Neuronal stem cell (in vitro differentiated cells): Measurements from ENCODE around the gene CELA2A.

Source experiments
- DNase-seq: peaks from one replicate; pipeline ENCODE4 v3.0.0-alpha.2; 2013; ENCODE audit warnings: low spot score
- H2AFZ ChIP-seq: one replicate; pipeline ENCODE4 v1.6.1; 2013; ENCODE audit warnings: mild to moderate bottlenecking, low read length, inconsistent platforms
- H2AK5ac ChIP-seq: 2 replicates; pipeline ENCODE4 v1.6.1; 2013; ENCODE audit warnings: low read depth, mild to moderate bottlenecking, inconsistent platforms, low read length, moderate library complexity, mixed read lengths
- H2BK120ac ChIP-seq: 2 replicates; pipeline ENCODE4 v1.6.1; 2013; ENCODE audit warnings: low read depth, mild to moderate bottlenecking, inconsistent platforms, low read length, moderate library complexity, mixed read lengths
- H2BK12ac ChIP-seq: one replicate; pipeline ENCODE4 v1.6.1; 2013; ENCODE audit warnings: low read length, inconsistent platforms
- H2BK15ac ChIP-seq: 2 replicates; pipeline ENCODE4 v1.6.1; 2013; ENCODE audit warnings: mild to moderate bottlenecking, low read length, inconsistent platforms, mixed read lengths
- H2BK5ac ChIP-seq: one replicate; pipeline ENCODE4 v1.6.1; 2013; ENCODE audit warnings: inconsistent platforms, mild to moderate bottlenecking, low read length, moderate library complexity
- H3K14ac ChIP-seq: one replicate; pipeline ENCODE4 v1.6.1; 2013; ENCODE audit warnings: low read length, inconsistent platforms
- H3K18ac ChIP-seq: 2 replicates; pipeline ENCODE4 v1.6.1; 2013; ENCODE audit warnings: low read length, inconsistent platforms
- H3K23ac ChIP-seq: 2 replicates; pipeline ENCODE4 v1.6.1; 2013; ENCODE audit warnings: low read depth, mild to moderate bottlenecking, mixed read lengths, low read length, inconsistent platforms; ENCODE audit not compliant: poor library complexity
- H3K27ac ChIP-seq: replicated peaks from 3 replicates; pipeline ENCODE4 v1.5.1; 2013; ENCODE audit warnings: low read length, inconsistent platforms
- H3K27me3 ChIP-seq, 3 experiments: 2 replicates each; pipeline ENCODE4 v1.6.1; 2013; ENCODE audit warnings: low read length in 3 of 3, mild to moderate bottlenecking in 2 of 3, inconsistent platforms in 1 of 3, low read depth in 1 of 3, mixed read lengths in 1 of 3, moderate library complexity in 1 of 3; ENCODE audit not compliant: control insufficient read depth in 3 of 3, insufficient read depth in 3 of 3
- H3K36me3 ChIP-seq, 2 donors: replicated peaks in 1 of 2; 2 replicates each; pipeline ENCODE4 v1.6.1; 2013; ENCODE audit warnings: low read length in 2 of 2; ENCODE audit not compliant: control insufficient read depth in 2 of 2, insufficient read depth in 2 of 2
- H3K4ac ChIP-seq: 2 replicates; pipeline ENCODE4 v1.6.1; 2013; ENCODE audit warnings: inconsistent platforms, mild to moderate bottlenecking, low read length, moderate library complexity
- H3K4me1 ChIP-seq, 2 donors: 1 replicate in 1 of 2; 2 replicates in 1 of 2; pipeline ENCODE4 v1.6.1; 2013; ENCODE audit warnings: low read length in 2 of 2, low read depth in 1 of 2; ENCODE audit not compliant: control insufficient read depth in 2 of 2, insufficient read depth in 1 of 2
- H3K4me2 ChIP-seq: one replicate; pipeline ENCODE4 v1.6.1; 2013; ENCODE audit warnings: mild to moderate bottlenecking, low read length, inconsistent platforms; ENCODE audit not compliant: insufficient read depth, poor library complexity, severe bottlenecking
- H3K4me3 ChIP-seq, 2 donors: 2 replicates each; pipeline ENCODE4 v1.5.1; 2013; ENCODE audit warnings: low read length in 2 of 2, mild to moderate bottlenecking in 2 of 2, inconsistent platforms in 1 of 2, moderate library complexity in 1 of 2
- H3K79me1 ChIP-seq: one replicate; pipeline ENCODE4 v1.6.1; 2013; ENCODE audit warnings: low read depth, mild to moderate bottlenecking, inconsistent platforms, low read length, moderate library complexity
- H3K9ac ChIP-seq: one replicate; pipeline ENCODE4 v1.6.1; 2013; ENCODE audit warnings: mild to moderate bottlenecking, low read depth, low read length, inconsistent platforms; ENCODE audit not compliant: poor library complexity
- H3K9me3 ChIP-seq, 2 donors: replicated peaks in 1 of 2; 2 replicates each; pipeline versions ENCODE3 to v1.6.1; 2013; ENCODE audit warnings: low read length in 2 of 2, mild to moderate bottlenecking in 2 of 2, inconsistent platforms in 1 of 2, low read depth in 1 of 2, mixed read lengths in 1 of 2, moderate library complexity in 1 of 2; ENCODE audit not compliant: control insufficient read depth in 2 of 2, insufficient read depth in 1 of 2
- H4K8ac ChIP-seq: one replicate; pipeline ENCODE4 v1.6.1; 2013; ENCODE audit warnings: low read depth, mild to moderate bottlenecking, inconsistent platforms, low read length, moderate library complexity
- H4K91ac ChIP-seq: one replicate; pipeline ENCODE4 v1.6.1; 2013; ENCODE audit warnings: low read length, low read depth, mild to moderate bottlenecking, inconsistent platforms; ENCODE audit not compliant: poor library complexity
- WGBS, 2 donors: extraction: QIAGEN DNeasy Blood & Tissue Kit; methylation state at CpG; one replicate each; pipeline ENCODE4 v1.1.7; 2013; ENCODE audit warnings: missing lambda C conversion rate in 2 of 2, mixed read lengths in 1 of 2; ENCODE audit not compliant: insufficient read length in 2 of 2, insufficient replicate concordance in 1 of 2; ENCODE audit errors: extremely low coverage in 2 of 2; 5-methylcytosine and 5-hydroxymethylcytosine counted together

The CELA2A gene

GRCh38 chr1:15475752-15476314, 19.3 kb downstream of the CELA2A start, which contains the start of gene CELA2B:
Gene CELA2B (plus strand): TSS chr1:15476104. CDS start chr1:15476126, 22 bp downstream.
- Histone ChIP-seq H2AK5ac (no peak within 1 kb of the TSS), H3K79me1 (no peaks in the 10 kb centered on the region), H3K36me3 (no peaks in the 10 kb centered on the region), H3K4me1 (no peaks in the 10 kb centered on the region), H2BK12ac (no peak within 1 kb of the TSS), H4K91ac (no peak within 1 kb of the TSS), H3K27me3 (no peaks in the 10 kb centered on the region), H4K8ac (no peak within 1 kb of the TSS), H3K4me2 (no peak within 1 kb of the TSS), H3K4me3 (no peak within 1 kb of the TSS), H3K9me3 (peaks cover 0 to 4% of the 10 kb centered on the region in 2 donors), H2BK5ac (no peak within 1 kb of the TSS), H3K23ac (no peak within 1 kb of the TSS), H3K9ac (no peak within 1 kb of the TSS), H3K4ac (no peak within 1 kb of the TSS), H3K18ac (no peak within 1 kb of the TSS), H3K27ac (no peak within 1 kb of the TSS), H2AFZ (no peak within 1 kb of the TSS), H2BK120ac (no peak within 1 kb of the TSS), H2BK15ac (no peak within 1 kb of the TSS), H3K14ac (no peak within 1 kb of the TSS)
- no peak for DNase-seq
- no CpG with 5 or more reads among the region's 5 CpGs for whole genome bisulfite sequencing, 2 donors

DNA sequence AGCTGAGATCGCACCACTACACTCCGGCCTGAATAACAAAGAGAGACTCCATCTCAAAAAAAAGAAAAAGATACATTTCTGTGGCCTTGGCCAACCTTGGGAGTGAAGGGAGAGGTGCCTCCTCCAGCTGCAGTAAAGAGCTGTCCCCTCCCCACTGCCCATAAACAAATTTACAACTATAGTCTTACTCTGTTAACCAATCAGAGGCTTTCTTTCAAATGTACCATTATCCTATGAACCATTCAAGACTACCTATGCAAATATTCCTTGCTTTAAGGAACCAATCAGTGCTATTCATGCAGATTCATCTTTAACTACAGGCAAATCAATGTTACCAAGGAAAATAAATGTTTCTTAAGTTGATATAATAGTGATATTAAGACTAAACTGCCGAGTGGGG, 20.4 kb downstream of the CELA2A start:
- H3K27ac ChIP-seq: no peak overlapping the region
- no peaks in the 10 kb centered on the region for H3K36me3 ChIP-seq
- no peak overlapping the region for H3K14ac ChIP-seq
- H3K27me3 ChIP-seq: no peaks in the 10 kb centered on the region
- no peak overlapping the region for H2AFZ ChIP-seq
- H3K79me1 ChIP-seq: no peaks in the 10 kb centered on the region
- H3K4me1 ChIP-seq: no peaks in the 10 kb centered on the region
- H3K4me2 ChIP-seq: no peak overlapping the region
- H3K9me3 ChIP-seq: peaks cover 0 to 4% of the 10 kb centered on the region in 2 donors
- WGBS, 2 donors: no CpG with 5 or more reads among the region's 3 CpGs
- H4K8ac ChIP-seq: no peak overlapping the region
- no peak overlapping the region for H2BK120ac ChIP-seq
- H2BK12ac ChIP-seq: no peak overlapping the region
- H3K18ac ChIP-seq: no peak overlapping the region
- no peak overlapping the region for H3K4me3 ChIP-seq
- no peak overlapping the region for H2BK5ac ChIP-seq
- no peak overlapping the region for H2AK5ac ChIP-seq
- no peak for DNase-seq
- H3K23ac ChIP-seq: no peak overlapping the region
- no peak overlapping the region for H3K9ac ChIP-seq
- H3K4ac ChIP-seq: no peak overlapping the region
- H4K91ac ChIP-seq: no peak overlapping the region
- H2BK15ac ChIP-seq: no peak overlapping the region

- no peak overlapping the region for H3K9ac ChIP-seq
Observed at GRCh38 chr1:15477646-15478212, 21.2 kb downstream of the CELA2A start.

DNA sequence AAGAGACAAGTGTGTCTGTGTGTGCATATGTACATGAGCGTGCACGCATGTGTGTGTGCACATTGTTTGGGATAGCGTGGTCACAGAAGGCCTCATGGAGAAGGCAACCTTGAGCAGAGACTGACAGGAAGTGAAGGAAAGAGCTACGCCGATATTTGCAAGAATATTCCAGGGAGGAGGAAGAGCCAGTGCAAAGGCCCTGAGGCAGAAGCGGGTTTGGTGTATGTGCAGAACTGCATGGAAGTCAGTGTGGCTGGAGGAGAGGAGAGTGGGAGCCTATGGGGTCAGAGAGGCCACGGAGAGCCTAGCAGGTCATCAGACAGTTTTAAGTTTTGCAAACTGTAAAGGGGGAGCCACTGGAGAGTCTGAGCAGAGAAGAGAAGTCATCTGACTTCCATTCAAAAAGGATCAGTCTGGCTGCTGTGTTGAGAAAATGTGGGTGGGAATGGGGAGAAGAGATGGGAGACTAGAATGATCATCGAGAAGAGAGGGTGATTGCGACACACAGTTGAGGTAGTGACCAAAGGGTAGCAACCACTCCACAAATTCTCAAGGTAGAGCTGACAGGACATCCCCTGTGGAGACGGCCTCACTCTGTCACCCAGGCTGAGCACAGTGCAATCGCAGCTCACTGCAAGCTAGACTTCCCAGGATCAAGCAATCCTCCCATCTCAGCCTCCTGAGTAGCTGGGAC, 23.3 kb downstream of the CELA2A start:
- no peak overlapping the region for H3K9ac ChIP-seq
- no peak overlapping the region for H2BK5ac ChIP-seq
- WGBS, 2 donors: no CpG with 5 or more reads among the region's 11 CpGs
- no peaks in the 10 kb centered on the region for H3K36me3 ChIP-seq
- no peak overlapping the region for H2AFZ ChIP-seq
- H3K18ac ChIP-seq: no peak overlapping the region
- H3K23ac ChIP-seq: peak overlapping the region; percentile 55
- H2AK5ac ChIP-seq: no peak overlapping the region
- H3K27ac ChIP-seq: no peak overlapping the region
- H2BK15ac ChIP-seq: no peak overlapping the region
- H3K4me2 ChIP-seq: no peak overlapping the region
- H4K91ac ChIP-seq: no peak overlapping the region
- peaks cover 0 to 3% of the 10 kb centered on the region in 2 donors for H3K9me3 ChIP-seq
- no peak overlapping the region for H3K4ac ChIP-seq
- H3K27me3 ChIP-seq: no peaks in the 10 kb centered on the region
- no peak overlapping the region for H2BK12ac ChIP-seq
- no peaks in the 10 kb centered on the region for H3K4me1 ChIP-seq
- H4K8ac ChIP-seq: peak overlapping the region; percentile 43
- peak overlapping the region in 1 of 2 donors; percentile 19 for H3K4me3 ChIP-seq
- no peak for DNase-seq
- no peak overlapping the region for H3K14ac ChIP-seq
- H2BK120ac ChIP-seq: no peak overlapping the region
- H3K79me1 ChIP-seq: no peaks in the 10 kb centered on the region

More at GRCh38 chr1:15477646-15478212, 21.2 kb downstream of the CELA2A start:
- no peak for DNase-seq
- peaks cover 0 to 3% of the 10 kb centered on the region in 2 donors for H3K9me3 ChIP-seq
- no peaks in the 10 kb centered on the region for H3K4me1 ChIP-seq
- no peak overlapping the region for H3K4me2 ChIP-seq
- H3K27me3 ChIP-seq: no peaks in the 10 kb centered on the region
- H4K8ac ChIP-seq: no peak overlapping the region
- H3K36me3 ChIP-seq: no peaks in the 10 kb centered on the region
- H3K18ac ChIP-seq: no peak overlapping the region
- no peak overlapping the region for H2BK120ac ChIP-seq
- H3K14ac ChIP-seq: no peak overlapping the region
- H2AFZ ChIP-seq: no peak overlapping the region
- H2BK15ac ChIP-seq: no peak overlapping the region
- no peak overlapping the region for H3K27ac ChIP-seq
- no peak overlapping the region for H3K4ac ChIP-seq
- no peak overlapping the region for H2BK5ac ChIP-seq
- no CpG with 5 or more reads among the region's 5 CpGs for WGBS, 2 donors
- no peak overlapping the region for H2BK12ac ChIP-seq
- no peak overlapping the region for H4K91ac ChIP-seq
- H3K23ac ChIP-seq: no peak overlapping the region
- no peak overlapping the region for H2AK5ac ChIP-seq
- H3K4me3 ChIP-seq: no peak overlapping the region
- H3K79me1 ChIP-seq: no peaks in the 10 kb centered on the region
